SK-N-SH treated with all-trans-retinoic acid at 6 μM for 48 hours (cell line): ENCODE measurements around the gene TMEM131.

Experiments
- ATAC-seq: fragments of 200-7000 bp; cut with Tn5 transposase; 3 replicates; pipeline ENCODE4 v1.9.1; 2020; ENCODE audit warnings: mild to moderate bottlenecking, moderate library complexity
- BACH2 ChIP-seq: fragments of 250-450 bp; sonication (Bioruptor Pico); IDR thresholded peaks from 2 replicates; pipeline ENCODE4 v1.9.0; 2021; ENCODE audit warnings: mild to moderate bottlenecking, borderline replicate concordance
- CSDC2 ChIP-seq: fragments of 250-450 bp; sonication (Bioruptor Pico); IDR thresholded peaks from 2 replicates; pipeline ENCODE4 v1.5.0; 2020; ENCODE audit warnings: mild to moderate bottlenecking, moderate library complexity
- ESRRG ChIP-seq: fragments of 250-450 bp; sonication (Bioruptor Pico); IDR thresholded peaks from 2 replicates; pipeline ENCODE4 v1.6.1; 2021; ENCODE audit warnings: mild to moderate bottlenecking
- GLIS3 ChIP-seq: fragments of 250-450 bp; sonication (Bioruptor Pico); IDR thresholded peaks from 2 replicates; pipeline ENCODE4 v1.5.0; 2020; ENCODE audit warnings: mild to moderate bottlenecking, moderate library complexity
- OSR1 ChIP-seq: fragments of 250-450 bp; sonication (Bioruptor Pico); IDR thresholded peaks from 2 replicates; pipeline ENCODE4 v1.8.0; 2022; ENCODE audit warnings: moderate library complexity, mild to moderate bottlenecking, inconsistent platforms
- PPARA ChIP-seq: fragments of 250-450 bp; sonication (Bioruptor Pico); IDR thresholded peaks from 2 replicates; pipeline ENCODE4 v1.5.0; 2020; ENCODE audit warnings: mild to moderate bottlenecking, borderline replicate concordance
- RARB ChIP-seq: fragments of 250-450 bp; sonication (Bioruptor Pico); IDR thresholded peaks from 2 replicates; pipeline ENCODE4 v1.8.0; 2021; ENCODE audit warnings: mild to moderate bottlenecking, moderate library complexity
- SNAI2 ChIP-seq: fragments of 250-450 bp; sonication (Bioruptor Pico); IDR thresholded peaks from 2 replicates; pipeline ENCODE4 v1.5.0; 2020; ENCODE audit warnings: mild to moderate bottlenecking, moderate library complexity
- TCF4 ChIP-seq: fragments of 250-450 bp; sonication (Bioruptor Pico); IDR thresholded peaks from 2 replicates; pipeline ENCODE4 v1.8.0; 2021; ENCODE audit warnings: mild to moderate bottlenecking, moderate library complexity, borderline replicate concordance
- ZC3H10 ChIP-seq: fragments of 250-450 bp; sonication (Bioruptor Pico); IDR thresholded peaks from 2 replicates; pipeline ENCODE4 v1.5.1; 2021; ENCODE audit warnings: mild to moderate bottlenecking, moderate library complexity
- ZFP3 ChIP-seq: fragments of 250-450 bp; sonication (Bioruptor Pico); IDR thresholded peaks from 2 replicates; pipeline ENCODE4 v1.5.0; 2020; ENCODE audit warnings: mild to moderate bottlenecking, moderate library complexity
- ZFP30 ChIP-seq: fragments of 450-650 bp; formaldehyde crosslinking; IDR thresholded peaks from 2 replicates; pipeline ENCODE4 v1.5.0; 2022; ENCODE audit warnings: mild to moderate bottlenecking, moderate library complexity
- ZNF565 ChIP-seq: fragments of 450-650 bp; formaldehyde crosslinking; conservative IDR thresholded peaks from 2 replicates; pipeline ENCODE4 v1.5.0; 2020; ENCODE audit warnings: low read depth, mild to moderate bottlenecking, moderate library complexity
- ZNF8 ChIP-seq: fragments of 450-650 bp; formaldehyde crosslinking; IDR thresholded peaks from 2 replicates; pipeline ENCODE4 v1.5.0; 2020; ENCODE audit warnings: mild to moderate bottlenecking, moderate library complexity
- TF ChIP-seq, protein P1 (sequence below): fragments of 250-450 bp; sonication (Bioruptor Pico); IDR thresholded peaks from 2 replicates; pipeline ENCODE4 v1.5.1; 2021; ENCODE audit warnings: mild to moderate bottlenecking, moderate library complexity
- TF ChIP-seq, protein P2 (sequence below): fragments of 250-450 bp; sonication (Bioruptor Pico); IDR thresholded peaks from 2 replicates; pipeline ENCODE4 v1.5.0; 2020; ENCODE audit warnings: mild to moderate bottlenecking, moderate library complexity
- TF ChIP-seq, protein P3 (sequence below): fragments of 250-450 bp; sonication (Bioruptor Pico); IDR thresholded peaks from 2 replicates; pipeline ENCODE4 v1.8.0; 2020; ENCODE audit warnings: mild to moderate bottlenecking, moderate library complexity, borderline replicate concordance
- TF ChIP-seq, protein P4 (sequence below): fragments of 250-450 bp; sonication (Bioruptor Pico); IDR thresholded peaks from 2 replicates; pipeline ENCODE4 v1.8.0; 2021; ENCODE audit warnings: low read depth, mild to moderate bottlenecking, moderate library complexity, borderline replicate concordance
- TF ChIP-seq, protein P5 (sequence below): fragments of 250-450 bp; sonication (Bioruptor Pico); IDR thresholded peaks from 2 replicates; pipeline ENCODE4 v1.5.1; 2020; ENCODE audit warnings: low read depth, mild to moderate bottlenecking, moderate library complexity

Gene TMEM131

DNA sequence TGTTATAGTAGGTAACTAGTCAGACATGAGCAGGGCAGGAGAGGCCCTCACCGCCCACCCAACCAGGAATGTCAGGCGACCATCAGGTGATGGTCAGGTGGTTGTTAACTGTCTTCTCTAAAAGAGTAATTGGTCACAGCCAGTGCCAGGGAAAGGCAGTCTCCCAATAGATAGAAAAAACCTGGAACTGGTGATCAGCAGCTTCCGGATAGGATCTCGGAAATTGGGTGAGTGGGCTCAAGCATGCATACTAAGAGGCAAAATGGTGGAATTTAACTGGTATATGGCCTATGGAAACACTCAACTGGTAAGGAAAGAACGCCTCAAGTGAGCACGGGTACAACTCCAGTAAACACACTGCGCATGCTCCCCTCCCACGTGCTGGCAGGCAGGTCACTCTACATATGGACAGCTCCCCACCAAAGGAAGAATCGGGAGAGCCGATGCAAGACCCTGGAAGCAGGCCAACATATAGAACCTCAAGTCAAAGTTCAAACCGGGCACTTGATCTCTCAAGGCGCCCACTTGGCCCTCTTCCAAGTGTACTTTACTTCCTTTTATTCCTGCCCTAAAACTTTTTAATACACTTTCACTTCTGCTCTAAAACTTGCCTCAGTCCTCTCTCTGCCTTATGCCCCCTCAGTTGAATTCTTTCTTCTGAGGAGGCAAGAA, 43.5 kb upstream of the TMEM131 start:
- no peak for ATAC-seq
- TF ChIP-seq ZFP30 (no peak), SNAI2 (CRISPR knock-in tag) (no peak), ZC3H10 (CRISPR knock-in tag) (no peak), OSR1 (CRISPR knock-in tag) (no peak)
- TF ChIP-seq, protein P1, sequence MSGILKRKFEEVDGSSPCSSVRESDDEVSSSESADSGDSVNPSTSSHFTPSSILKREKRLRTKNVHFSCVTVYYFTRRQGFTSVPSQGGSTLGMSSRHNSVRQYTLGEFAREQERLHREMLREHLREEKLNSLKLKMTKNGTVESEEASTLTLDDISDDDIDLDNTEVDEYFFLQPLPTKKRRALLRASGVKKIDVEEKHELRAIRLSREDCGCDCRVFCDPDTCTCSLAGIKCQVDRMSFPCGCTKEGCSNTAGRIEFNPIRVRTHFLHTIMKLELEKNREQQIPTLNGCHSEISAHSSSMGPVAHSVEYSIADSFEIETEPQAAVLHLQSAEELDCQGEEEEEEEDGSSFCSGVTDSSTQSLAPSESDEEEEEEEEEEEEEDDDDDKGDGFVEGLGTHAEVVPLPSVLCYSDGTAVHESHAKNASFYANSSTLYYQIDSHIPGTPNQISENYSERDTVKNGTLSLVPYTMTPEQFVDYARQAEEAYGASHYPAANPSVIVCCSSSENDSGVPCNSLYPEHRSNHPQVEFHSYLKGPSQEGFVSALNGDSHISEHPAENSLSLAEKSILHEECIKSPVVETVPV: no peak
- TF ChIP-seq, protein P2, sequence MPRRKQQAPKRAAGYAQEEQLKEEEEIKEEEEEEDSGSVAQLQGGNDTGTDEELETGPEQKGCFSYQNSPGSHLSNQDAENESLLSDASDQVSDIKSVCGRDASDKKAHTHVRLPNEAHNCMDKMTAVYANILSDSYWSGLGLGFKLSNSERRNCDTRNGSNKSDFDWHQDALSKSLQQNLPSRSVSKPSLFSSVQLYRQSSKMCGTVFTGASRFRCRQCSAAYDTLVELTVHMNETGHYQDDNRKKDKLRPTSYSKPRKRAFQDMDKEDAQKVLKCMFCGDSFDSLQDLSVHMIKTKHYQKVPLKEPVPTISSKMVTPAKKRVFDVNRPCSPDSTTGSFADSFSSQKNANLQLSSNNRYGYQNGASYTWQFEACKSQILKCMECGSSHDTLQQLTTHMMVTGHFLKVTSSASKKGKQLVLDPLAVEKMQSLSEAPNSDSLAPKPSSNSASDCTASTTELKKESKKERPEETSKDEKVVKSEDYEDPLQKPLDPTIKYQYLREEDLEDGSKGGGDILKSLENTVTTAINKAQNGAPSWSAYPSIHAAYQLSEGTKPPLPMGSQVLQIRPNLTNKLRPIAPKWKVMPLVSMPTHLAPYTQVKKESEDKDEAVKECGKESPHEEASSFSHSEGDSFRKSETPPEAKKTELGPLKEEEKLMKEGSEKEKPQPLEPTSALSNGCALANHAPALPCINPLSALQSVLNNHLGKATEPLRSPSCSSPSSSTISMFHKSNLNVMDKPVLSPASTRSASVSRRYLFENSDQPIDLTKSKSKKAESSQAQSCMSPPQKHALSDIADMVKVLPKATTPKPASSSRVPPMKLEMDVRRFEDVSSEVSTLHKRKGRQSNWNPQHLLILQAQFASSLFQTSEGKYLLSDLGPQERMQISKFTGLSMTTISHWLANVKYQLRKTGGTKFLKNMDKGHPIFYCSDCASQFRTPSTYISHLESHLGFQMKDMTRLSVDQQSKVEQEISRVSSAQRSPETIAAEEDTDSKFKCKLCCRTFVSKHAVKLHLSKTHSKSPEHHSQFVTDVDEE: no peak
- TF ChIP-seq, protein P3, sequence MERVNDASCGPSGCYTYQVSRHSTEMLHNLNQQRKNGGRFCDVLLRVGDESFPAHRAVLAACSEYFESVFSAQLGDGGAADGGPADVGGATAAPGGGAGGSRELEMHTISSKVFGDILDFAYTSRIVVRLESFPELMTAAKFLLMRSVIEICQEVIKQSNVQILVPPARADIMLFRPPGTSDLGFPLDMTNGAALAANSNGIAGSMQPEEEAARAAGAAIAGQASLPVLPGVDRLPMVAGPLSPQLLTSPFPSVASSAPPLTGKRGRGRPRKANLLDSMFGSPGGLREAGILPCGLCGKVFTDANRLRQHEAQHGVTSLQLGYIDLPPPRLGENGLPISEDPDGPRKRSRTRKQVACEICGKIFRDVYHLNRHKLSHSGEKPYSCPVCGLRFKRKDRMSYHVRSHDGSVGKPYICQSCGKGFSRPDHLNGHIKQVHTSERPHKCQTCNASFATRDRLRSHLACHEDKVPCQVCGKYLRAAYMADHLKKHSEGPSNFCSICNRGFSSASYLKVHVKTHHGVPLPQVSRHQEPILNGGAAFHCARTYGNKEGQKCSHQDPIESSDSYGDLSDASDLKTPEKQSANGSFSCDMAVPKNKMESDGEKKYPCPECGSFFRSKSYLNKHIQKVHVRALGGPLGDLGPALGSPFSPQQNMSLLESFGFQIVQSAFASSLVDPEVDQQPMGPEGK (CRISPR knock-in tag): no peak
- TF ChIP-seq, all 23 proteins: peak for 0

DNA sequence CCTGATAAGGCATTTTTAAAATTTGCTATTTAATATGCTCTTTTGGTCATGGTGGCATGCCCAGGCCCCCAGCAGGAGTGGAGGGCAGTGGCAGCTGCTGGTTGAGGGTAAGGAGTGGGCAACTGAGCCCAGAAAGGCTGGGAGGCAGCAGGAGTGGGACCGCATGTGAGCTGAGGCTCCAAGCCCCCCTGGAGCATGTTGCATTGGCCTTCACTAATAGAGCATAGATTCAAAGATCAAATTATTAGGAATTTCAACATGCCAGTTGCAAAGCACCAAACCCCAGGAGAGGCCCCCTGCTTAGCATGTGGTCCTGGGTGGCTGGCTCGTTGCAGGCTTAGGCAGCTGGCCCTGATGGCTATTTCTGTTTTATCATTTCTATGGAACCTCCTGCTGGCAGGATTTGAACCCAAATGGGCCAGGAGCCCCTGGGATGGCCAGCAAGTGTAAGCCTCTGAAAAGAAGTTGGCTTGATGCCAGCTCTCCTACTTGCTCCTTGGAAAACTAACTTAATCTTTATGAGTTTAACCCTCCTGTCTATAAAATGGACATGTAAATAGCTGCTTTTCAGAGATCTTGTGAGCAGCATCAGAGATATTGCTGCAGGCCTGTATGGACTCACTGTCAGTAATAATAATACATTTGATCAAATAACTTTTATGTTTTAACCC, 42.1 kb upstream of the TMEM131 start:
- ATAC-seq: no peak
- TF ChIP-seq OSR1 (CRISPR knock-in tag): no peak
- TF ChIP-seq ZNF565 (CRISPR knock-in tag): no peak
- no peak for TF ChIP-seq ZNF8
- no peak for TF ChIP-seq RARB (CRISPR knock-in tag)
- no peak for TF ChIP-seq PPARA
- TF ChIP-seq ESRRG (CRISPR knock-in tag): no peak
- TF ChIP-seq, protein P3 (CRISPR knock-in tag): no peak
- TF ChIP-seq SNAI2 (CRISPR knock-in tag): no peak
- TF ChIP-seq, protein P4, sequence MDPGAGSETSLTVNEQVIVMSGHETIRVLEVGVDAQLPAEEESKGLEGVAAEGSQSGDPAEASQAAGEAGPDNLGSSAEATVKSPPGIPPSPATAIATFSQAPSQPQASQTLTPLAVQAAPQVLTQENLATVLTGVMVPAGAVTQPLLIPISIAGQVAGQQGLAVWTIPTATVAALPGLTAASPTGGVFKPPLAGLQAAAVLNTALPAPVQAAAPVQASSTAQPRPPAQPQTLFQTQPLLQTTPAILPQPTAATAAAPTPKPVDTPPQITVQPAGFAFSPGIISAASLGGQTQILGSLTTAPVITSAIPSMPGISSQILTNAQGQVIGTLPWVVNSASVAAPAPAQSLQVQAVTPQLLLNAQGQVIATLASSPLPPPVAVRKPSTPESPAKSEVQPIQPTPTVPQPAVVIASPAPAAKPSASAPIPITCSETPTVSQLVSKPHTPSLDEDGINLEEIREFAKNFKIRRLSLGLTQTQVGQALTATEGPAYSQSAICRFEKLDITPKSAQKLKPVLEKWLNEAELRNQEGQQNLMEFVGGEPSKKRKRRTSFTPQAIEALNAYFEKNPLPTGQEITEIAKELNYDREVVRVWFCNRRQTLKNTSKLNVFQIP (CRISPR knock-in tag): no peak
- TF ChIP-seq, protein P5, sequence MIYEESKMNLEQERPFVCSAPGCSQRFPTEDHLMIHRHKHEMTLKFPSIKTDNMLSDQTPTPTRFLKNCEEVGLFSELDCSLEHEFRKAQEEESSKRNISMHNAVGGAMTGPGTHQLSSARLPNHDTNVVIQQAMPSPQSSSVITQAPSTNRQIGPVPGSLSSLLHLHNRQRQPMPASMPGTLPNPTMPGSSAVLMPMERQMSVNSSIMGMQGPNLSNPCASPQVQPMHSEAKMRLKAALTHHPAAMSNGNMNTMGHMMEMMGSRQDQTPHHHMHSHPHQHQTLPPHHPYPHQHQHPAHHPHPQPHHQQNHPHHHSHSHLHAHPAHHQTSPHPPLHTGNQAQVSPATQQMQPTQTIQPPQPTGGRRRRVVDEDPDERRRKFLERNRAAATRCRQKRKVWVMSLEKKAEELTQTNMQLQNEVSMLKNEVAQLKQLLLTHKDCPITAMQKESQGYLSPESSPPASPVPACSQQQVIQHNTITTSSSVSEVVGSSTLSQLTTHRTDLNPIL (CRISPR knock-in tag): no peak
- TF ChIP-seq, protein P1: no peak
- TF ChIP-seq GLIS3 (CRISPR knock-in tag): no peak
- no peak for TF ChIP-seq BACH2 (CRISPR knock-in tag)
- TF ChIP-seq TCF4 (CRISPR knock-in tag): no peak
- no peak for TF ChIP-seq ZFP3 (CRISPR knock-in tag)
- TF ChIP-seq CSDC2 (CRISPR knock-in tag): no peak
- TF ChIP-seq, protein P2: no peak
- no peak for TF ChIP-seq ZFP30
